GM12864 (cell line): ENCODE measurements around the gene PIK3R6.

Source experiments
- DNase-seq: peaks from one replicate; pipeline ENCODE4 v3.0.0-alpha.2; 2011; ENCODE audit warnings: low read depth
- H3K4me3 ChIP-seq: 2 replicates; pipeline ENCODE4 v1.5.1; 2011; ENCODE audit warnings: mild to moderate bottlenecking, low read depth, low read length, control low read depth
- CTCF ChIP-seq: IDR thresholded peaks from 2 replicates; pipeline ENCODE4 v1.5.1; 2011; ENCODE audit warnings: low read depth, mild to moderate bottlenecking, moderate library complexity, low read length, control low read depth, inconsistent platforms; ENCODE audit errors: missing control alignments

PIK3R6 gene

GRCh38 chr17:8758137-8758596, 109.3 kb downstream of the PIK3R6 start, which contains the start of gene SPDYE4:
Gene SPDYE4, minus strand, starts transcription at chr17:8758546. Its CDS starts 164 bp downstream, at chr17:8758382.
- no peak for DNase-seq
- no peak for TF ChIP-seq CTCF
- H3K4me3 ChIP-seq: no peak within 1 kb of the TSS

- H3K4me3 ChIP-seq: no peak overlapping the region
- DNase-seq: no peak
- TF ChIP-seq CTCF: no peak
These were observed 110.3 kb downstream of the PIK3R6 start for GRCh38 chr17:8757189-8757588.

- H3K4me3 ChIP-seq: no peak overlapping the region
- no peak for TF ChIP-seq CTCF
- no peak for DNase-seq
These were observed 111.8 kb downstream of the PIK3R6 start for GRCh38 chr17:8755590-8756255.

- no peak for DNase-seq
- TF ChIP-seq CTCF: no peak
- H3K4me3 ChIP-seq: no peak overlapping the region
These were observed 112.6 kb downstream of the PIK3R6 start for GRCh38 chr17:8754890-8755289.

GRCh38 chr17:8753976-8754440, 113.5 kb downstream of the PIK3R6 start:
- H3K4me3 ChIP-seq: no peak overlapping the region
- no peak for DNase-seq
- TF ChIP-seq CTCF: peak; percentile 58

- no peak overlapping the region for H3K4me3 ChIP-seq
- no peak for TF ChIP-seq CTCF
- no peak for DNase-seq
These were observed 114.1 kb downstream of the PIK3R6 start for GRCh38 chr17:8753136-8753975.
